GM21619 (cell line): Measurements from ENCODE around the gene LIN7B.
"Not testable (repeated sequence)": the region's sequence is repeated elsewhere in the genome, so short reads cannot be mapped to it uniquely, and the experiment has no call there.

Experiments
- ATAC-seq: cut with Tn5 transposase; IDR thresholded peaks from one replicate; pipeline ENCODE4 v1.9.1; 2021; ENCODE audit not compliant: unreplicated experiment

Gene LIN7B

GRCh38 chr19:49118565-49119410 lies 4.6 kb downstream of the LIN7B start, which contains the start of gene C19orf73:
Gene C19orf73, minus strand, starts transcription at chr19:49119143. Its CDS starts 121 bp downstream, at chr19:49119022.
- peak; percentile 69 for ATAC-seq

- ATAC-seq, result no peak
Observed at GRCh38 chr19:49119411-49120324, 5.5 kb downstream of the LIN7B start, which contains the start of gene PPFIA3. Gene PPFIA3, plus strand, starts transcription at chr19:49119544. Its CDS starts 8,330 bp downstream, at chr19:49127874.

- no peak for ATAC-seq
Observed at GRCh38 chr19:49120325-49120683, 6.1 kb downstream of the LIN7B start.

- no peak for ATAC-seq
Observed at GRCh38 chr19:49120868-49121267, 6.7 kb downstream of the LIN7B start.

GRCh38 chr19:49121841-49122240 lies 7.7 kb downstream of the LIN7B start:
- not testable (repeated sequence) for ATAC-seq

GRCh38 chr19:49123285-49123684 lies 9.1 kb downstream of the LIN7B start:
- not testable (repeated sequence) for ATAC-seq

GRCh38 chr19:49125025-49125731 lies 11.0 kb downstream of the LIN7B start:
- no peak for ATAC-seq

GRCh38 chr19:49126575-49126974 lies 12.4 kb downstream of the LIN7B start:
- no peak for ATAC-seq

- ATAC-seq, result not testable (repeated sequence)
Observed at GRCh38 chr19:49127225-49127624, 13.1 kb downstream of the LIN7B start.

- ATAC-seq, result peak; percentile 84
Observed at GRCh38 chr19:49127674-49128544, 13.7 kb downstream of the LIN7B start.

- no peak for ATAC-seq
Observed at GRCh38 chr19:49128545-49129237, 14.5 kb downstream of the LIN7B start.

GRCh38 chr19:49129238-49129583 lies 15.0 kb downstream of the LIN7B start:
- no peak for ATAC-seq

- ATAC-seq, result no peak
Observed at GRCh38 chr19:49130325-49130724, 16.2 kb downstream of the LIN7B start.

- no peak for ATAC-seq
Observed at GRCh38 chr19:49132974-49133609, 18.9 kb downstream of the LIN7B start.

GRCh38 chr19:49133621-49134454 lies 19.7 kb downstream of the LIN7B start:
- no peak for ATAC-seq

- ATAC-seq, result no peak
Observed at GRCh38 chr19:49135686-49136085, 21.5 kb downstream of the LIN7B start.

GRCh38 chr19:49136771-49137171 lies 22.6 kb downstream of the LIN7B start:
- no peak for ATAC-seq

- ATAC-seq, result no peak
Observed at GRCh38 chr19:49140951-49141350, 26.8 kb downstream of the LIN7B start.
